Measurements from ENCODE around the gene MTX3. TPM values are rescaled to one million over a fixed set of nuclear protein-coding genes. Genes with fewer than 3 reads are reported as not detected.

The MTX3 gene
- total RNA-seq, result 9.0 and 16.7 TPM in 2 replicates
- polyA plus RNA-seq, result 7.3 and 9.7 TPM in 2 replicates

- Histone ChIP-seq H3K27ac (peak within 1 kb of the TSS; percentile 88), H3K27me3 (no peaks in the 10 kb centered on the region), H3K4me1 (ENCODE audit: low read depth) (peaks cover 15% of the 10 kb centered on the region), H3K4me3 (peak within 1 kb of the TSS; percentile 55), H3K36me3 (peaks cover 9% of the 10 kb centered on the region), H3K9me3 (ENCODE audit: low read depth) (no peaks in the 10 kb centered on the region)
- TF ChIP-seq CTCF (IDR thresholded peaks at IDR 0.05; ENCODE audit: low read depth, low read length), result no peak
- peak; percentile 88 to 89 for DNase-seq (ENCODE audit: low read depth in 1 of 2, low spot score in 1 of 2)
These were observed at the start of gene MTX3 for GRCh38 chr5:79990598-79991507. Gene MTX3 (minus strand): TSS chr5:79991262. CDS start chr5:79991238, 24 bp downstream.

GRCh38 chr5:80039650-80040049 is 48.6 kb upstream of the MTX3 start:
- DNase-seq (ENCODE audit: low read depth in 1 of 2, low spot score in 1 of 2), result no peak
- Histone ChIP-seq H3K4me3 (no peak overlapping the region), H3K4me1 (ENCODE audit: low read depth) (no peaks in the 10 kb centered on the region), H3K27me3 (peaks cover 36% of the 10 kb centered on the region), H3K36me3 (no peaks in the 10 kb centered on the region), H3K27ac (no peak overlapping the region), H3K9me3 (ENCODE audit: low read depth) (no peaks in the 10 kb centered on the region)
- no peak for TF ChIP-seq CTCF (IDR thresholded peaks at IDR 0.05; ENCODE audit: low read depth, low read length)

- H3K9me3 ChIP-seq (ENCODE audit: low read depth), result no peaks in the 10 kb centered on the region
- H3K36me3 ChIP-seq, result no peaks in the 10 kb centered on the region
- peaks cover 57% of the 10 kb centered on the region for H3K27me3 ChIP-seq
- TF ChIP-seq CTCF (IDR thresholded peaks at IDR 0.05; ENCODE audit: low read depth, low read length), result no peak
- no peaks in the 10 kb centered on the region for H3K4me1 ChIP-seq (ENCODE audit: low read depth)
- no peak for DNase-seq (ENCODE audit: low read depth in 1 of 2, low spot score in 1 of 2)
- no peak overlapping the region for H3K4me3 ChIP-seq
- no peak overlapping the region for H3K27ac ChIP-seq
These were observed 46.3 kb upstream of the MTX3 start for GRCh38 chr5:80037366-80037765.

- Histone ChIP-seq H3K27ac (no peak overlapping the region), H3K36me3 (no peaks in the 10 kb centered on the region), H3K4me3 (no peak overlapping the region), H3K27me3 (peaks cover 59% of the 10 kb centered on the region), H3K9me3 (ENCODE audit: low read depth) (no peaks in the 10 kb centered on the region), H3K4me1 (ENCODE audit: low read depth) (no peaks in the 10 kb centered on the region)
- no peak for TF ChIP-seq CTCF (IDR thresholded peaks at IDR 0.05; ENCODE audit: low read depth, low read length)
- no peak for DNase-seq (ENCODE audit: low read depth in 1 of 2, low spot score in 1 of 2)
These were observed 45.6 kb upstream of the MTX3 start for GRCh38 chr5:80036615-80037014.

- Histone ChIP-seq H3K4me1 (ENCODE audit: low read depth) (no peaks in the 10 kb centered on the region), H3K36me3 (no peaks in the 10 kb centered on the region), H3K27ac (no peak overlapping the region), H3K4me3 (no peak overlapping the region), H3K27me3 (peaks cover 59% of the 10 kb centered on the region), H3K9me3 (ENCODE audit: low read depth) (no peaks in the 10 kb centered on the region)
- no peak for TF ChIP-seq CTCF (IDR thresholded peaks at IDR 0.05; ENCODE audit: low read depth, low read length)
- no peak for DNase-seq (ENCODE audit: low read depth in 1 of 2, low spot score in 1 of 2)
These were observed 44.8 kb upstream of the MTX3 start for GRCh38 chr5:80035839-80036238.
